ENCODE data around the gene PDZRN3.

- TF ChIP-seq TSHZ2 (CRISPR knock-in tag; IDR thresholded peaks at IDR 0.05) (no peak), ISL1 (CRISPR knock-in tag; IDR thresholded peaks at IDR 0.05) (no peak), OSR1 (CRISPR knock-in tag; IDR thresholded peaks at IDR 0.05) (no peak), RARB (CRISPR knock-in tag; IDR thresholded peaks at IDR 0.05) (no peak), CREB5 (CRISPR knock-in tag; IDR thresholded peaks at IDR 0.05; ENCODE audit: low read depth) (no peak), ZFP30 (CRISPR knock-in tag; IDR thresholded peaks at IDR 0.05) (no peak), BACH2 (CRISPR knock-in tag; IDR thresholded peaks at IDR 0.05; ENCODE audit: borderline replicate concordance) (no peak), ARNTL (CRISPR knock-in tag; IDR thresholded peaks at IDR 0.05; ENCODE audit: borderline replicate concordance, low read depth) (no peak), ESRRG (CRISPR knock-in tag; IDR thresholded peaks at IDR 0.05) (no peak), PATZ1 (CRISPR knock-in tag; IDR thresholded peaks at IDR 0.05; ENCODE audit: borderline replicate concordance) (no peak)
These were observed 23.3 kb downstream of the PDZRN3 start for GRCh38 chr3:73601481-73601880.
